NCI-H1930 (cell line): ENCODE measurements around the gene CHD9.
"Not testable (repeated sequence)": the region's sequence is repeated elsewhere in the genome, so short reads cannot be mapped to it uniquely, and the experiment has no call there.

Source experiments
- DNase-seq, 2 experiments: peaks; one replicate each; lab custom pipeline; 2025; lab: John Stamatoyannopoulos, UW

CHD9 gene

GRCh38 chr16:53054670-53055485 is at the start of gene CHD9:
Gene CHD9, plus strand, starts transcription at chr16:53054991. Its CDS starts 101,099 bp downstream, at chr16:53156090.
- peak; percentile 44 to 64 for DNase-seq

- no peak for DNase-seq
Observed at GRCh38 chr16:53007095-53007494, 47.7 kb upstream of the CHD9 start.

- DNase-seq, result no peak
Observed at GRCh38 chr16:53014287-53014686, 40.5 kb upstream of the CHD9 start.

- no peak for DNase-seq
Observed at GRCh38 chr16:53018834-53019416, 35.9 kb upstream of the CHD9 start.

GRCh38 chr16:53022374-53022773 is 32.4 kb upstream of the CHD9 start:
- DNase-seq, result no peak

- no peak for DNase-seq
Observed at GRCh38 chr16:53024045-53024444, 30.7 kb upstream of the CHD9 start.

GRCh38 chr16:53029971-53030370 is 24.8 kb upstream of the CHD9 start:
- no peak for DNase-seq

- DNase-seq, result no peak
Observed at GRCh38 chr16:53031323-53031942, 23.4 kb upstream of the CHD9 start.

- DNase-seq, result no peak
Observed at GRCh38 chr16:53034306-53034705, 20.5 kb upstream of the CHD9 start.

GRCh38 chr16:53035176-53035942 is 19.4 kb upstream of the CHD9 start:
- DNase-seq, result no peak

GRCh38 chr16:53036066-53036465 is 18.7 kb upstream of the CHD9 start:
- no peak for DNase-seq

GRCh38 chr16:53036711-53037110 is 18.1 kb upstream of the CHD9 start:
- not testable (repeated sequence) for DNase-seq

GRCh38 chr16:53040788-53041187 is 14.0 kb upstream of the CHD9 start:
- no peak for DNase-seq

GRCh38 chr16:53041320-53042051 is 13.3 kb upstream of the CHD9 start:
- no peak for DNase-seq

GRCh38 chr16:53042235-53042701 is 12.5 kb upstream of the CHD9 start:
- DNase-seq, result no peak

GRCh38 chr16:53043428-53043831 is 11.4 kb upstream of the CHD9 start:
- no peak for DNase-seq

- DNase-seq, result no peak
Observed at GRCh38 chr16:53043986-53044601, 10.7 kb upstream of the CHD9 start.

- no peak for DNase-seq
Observed at GRCh38 chr16:53045341-53046220, 9.2 kb upstream of the CHD9 start.

- DNase-seq, result not testable (repeated sequence)
Observed at GRCh38 chr16:53047515-53047914, 7.3 kb upstream of the CHD9 start.
